Lung microvascular endothelial cell (primary cell): ENCODE data around the gene COL20A1. TPM values are rescaled to one million over a fixed set of nuclear protein-coding genes. Genes with fewer than 3 reads are reported as not detected.
"Not testable (repeated sequence)": the region's sequence is repeated elsewhere in the genome, so short reads cannot be mapped to it uniquely, and the experiment has no call there.

Experiments
- DNase-seq, 2 donors: peaks; one replicate each; pipeline versions ENCODE4 v3.0.0 to v3.0.0-alpha.2; 2010; ENCODE audit warnings: low read depth in 2 of 2
- total RNA-seq: library from RNA; depleted of rRNA; stranded (reverse); fragments of >200 nt; gene quantifications from 2 replicates; pipeline ENCODE4 v1.2.1, GENCODE V29; 2014

The COL20A1 gene
- under 0.01 and 0.20 TPM in 2 replicates for total RNA-seq

DNA sequence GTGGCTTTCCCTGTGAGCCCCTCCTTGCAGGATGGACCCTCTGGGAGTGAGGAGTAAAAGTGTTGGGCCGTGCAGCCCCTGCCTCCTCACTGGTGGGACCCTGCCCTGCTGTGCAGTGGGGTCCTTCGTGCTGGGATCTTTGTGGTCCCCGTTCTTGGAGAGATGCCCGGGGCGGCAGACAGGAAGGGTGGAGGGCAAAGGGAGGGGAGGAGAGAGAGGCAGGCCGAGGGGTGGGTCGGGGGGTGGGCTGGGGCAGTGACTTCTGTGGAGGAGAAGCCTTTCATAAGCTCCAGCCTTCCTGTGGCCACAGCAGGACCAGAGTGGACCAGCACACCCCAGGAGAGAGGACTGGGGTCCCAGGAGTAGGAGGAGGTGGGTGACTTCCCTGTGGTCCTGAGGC lies at the start of gene COL20A1:
TSS of gene COL20A1 (plus strand) at position 283 of the 400 bp plus-strand sequence. CDS start 1,922 bp downstream, outside the sequence.
- no peak for DNase-seq

DNA sequence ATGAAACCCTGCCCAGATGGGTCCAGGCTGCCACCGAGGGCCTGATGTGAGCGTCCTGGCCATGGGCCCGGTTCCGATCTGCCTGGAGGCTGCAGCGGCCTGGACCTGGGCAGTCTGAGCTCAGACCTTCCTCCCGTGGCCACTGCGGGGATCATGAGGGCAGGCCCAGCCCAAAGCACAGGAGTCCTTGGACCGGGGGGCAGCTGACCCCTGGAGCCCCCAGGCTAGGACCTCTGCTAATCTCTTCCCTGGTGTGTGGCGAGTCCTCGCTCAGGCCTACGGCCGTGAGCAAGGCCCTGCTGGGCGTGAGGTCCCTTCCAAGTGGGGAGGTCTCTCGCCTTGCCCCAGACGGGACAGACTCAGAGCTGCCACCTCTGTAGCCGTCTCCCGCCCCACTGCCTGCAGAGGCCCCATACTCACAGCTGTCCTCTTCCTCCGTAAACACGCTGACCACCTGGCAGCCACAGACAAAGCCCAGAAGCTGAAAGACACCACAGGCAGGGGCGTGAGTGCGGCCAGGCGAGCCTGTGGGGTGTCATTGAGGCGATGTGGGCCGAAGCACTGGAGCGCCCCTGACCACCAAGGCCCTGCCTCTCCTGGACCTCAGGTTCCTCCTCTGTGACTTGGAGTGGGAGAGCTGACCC lies 49.3 kb upstream of the COL20A1 start:
- no peak for DNase-seq

DNA sequence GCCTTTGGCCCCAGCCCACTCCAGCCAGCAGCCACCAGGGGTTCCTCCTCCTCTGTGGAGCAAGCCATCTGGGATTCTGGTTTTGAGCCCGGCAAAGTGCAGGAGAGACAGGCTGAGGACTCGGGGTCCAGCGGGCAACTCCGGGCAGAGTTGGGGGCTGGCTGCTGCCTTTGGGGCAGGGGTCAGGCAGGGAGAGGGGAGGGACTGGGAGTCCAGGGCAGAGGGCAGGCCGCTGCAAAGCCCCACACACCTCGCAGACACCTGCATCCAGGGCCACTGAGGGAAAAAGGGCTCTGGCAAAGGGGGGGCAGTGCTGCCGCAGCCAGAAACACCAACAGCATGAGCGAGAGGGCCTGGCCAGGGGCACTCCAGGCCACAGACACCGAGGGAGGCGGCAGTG lies 48.5 kb upstream of the COL20A1 start:
- DNase-seq: no peak

DNA sequence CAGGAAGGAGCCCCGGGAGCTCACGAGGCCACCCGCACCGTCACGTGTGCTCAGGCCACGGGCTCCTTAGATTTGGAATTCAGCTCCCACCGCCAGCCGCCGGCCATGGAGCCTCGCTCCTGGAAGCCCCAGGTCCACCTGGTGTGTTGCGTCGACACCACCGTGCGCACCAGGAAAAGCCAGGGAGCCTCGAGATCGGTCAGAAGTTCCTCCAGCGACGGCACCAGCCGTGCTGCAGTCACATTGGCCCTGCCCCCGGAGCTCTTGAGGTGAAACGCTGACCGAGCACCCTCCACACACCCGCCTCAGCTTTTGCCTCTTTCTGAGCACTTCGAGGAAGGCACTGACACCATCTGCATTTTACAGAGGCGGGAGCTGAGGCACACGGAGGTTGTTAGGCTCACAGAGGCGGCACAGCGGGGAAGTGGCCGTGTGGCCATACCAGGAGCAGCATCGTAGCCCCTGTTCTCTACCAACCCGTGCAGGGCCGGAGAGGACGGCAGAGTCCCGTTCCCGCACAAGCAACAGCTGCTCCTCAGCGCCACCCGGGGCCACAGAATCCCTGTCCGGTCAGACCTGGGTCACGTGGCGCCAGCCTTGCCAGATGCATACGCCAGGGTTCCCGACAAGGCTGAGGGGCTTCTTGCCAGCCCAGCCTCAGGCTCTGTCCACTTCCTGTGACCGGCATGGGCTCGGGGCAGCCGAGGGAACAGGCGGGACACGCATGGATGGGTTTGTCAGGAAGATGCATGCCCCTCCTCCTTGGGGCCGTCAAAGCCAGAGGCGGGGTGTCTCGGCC lies 46.3 kb upstream of the COL20A1 start:
- peak in 1 of 2 donors; percentile 5 for DNase-seq

DNA sequence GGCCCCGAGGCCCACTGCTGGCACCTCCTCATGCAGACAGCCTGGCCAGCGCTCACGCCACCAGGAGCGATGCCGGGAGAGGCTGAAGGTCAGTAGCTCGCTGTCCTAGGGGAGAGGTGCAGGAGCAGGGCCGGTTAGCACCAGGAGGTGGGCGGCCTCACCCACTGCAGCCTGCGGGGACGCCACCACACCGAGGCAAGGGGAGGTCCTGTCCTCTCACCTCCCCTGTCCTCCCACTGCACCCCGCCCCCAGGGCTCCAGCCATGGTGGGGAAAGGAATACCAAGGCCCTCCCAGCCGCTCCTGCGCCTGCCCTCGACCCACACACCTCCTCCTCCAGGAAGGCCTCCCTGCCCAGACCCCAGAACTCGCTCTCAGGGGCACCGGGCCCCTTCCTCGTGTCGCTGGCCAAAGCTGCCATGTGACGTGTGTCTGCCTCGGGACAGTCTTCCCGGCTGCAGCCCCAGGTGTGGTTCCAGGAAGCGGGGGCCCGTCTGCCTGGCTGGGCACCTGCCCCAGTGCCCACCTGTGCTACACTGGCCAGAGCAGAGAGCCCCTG lies 45.2 kb upstream of the COL20A1 start:
- no peak for DNase-seq

DNA sequence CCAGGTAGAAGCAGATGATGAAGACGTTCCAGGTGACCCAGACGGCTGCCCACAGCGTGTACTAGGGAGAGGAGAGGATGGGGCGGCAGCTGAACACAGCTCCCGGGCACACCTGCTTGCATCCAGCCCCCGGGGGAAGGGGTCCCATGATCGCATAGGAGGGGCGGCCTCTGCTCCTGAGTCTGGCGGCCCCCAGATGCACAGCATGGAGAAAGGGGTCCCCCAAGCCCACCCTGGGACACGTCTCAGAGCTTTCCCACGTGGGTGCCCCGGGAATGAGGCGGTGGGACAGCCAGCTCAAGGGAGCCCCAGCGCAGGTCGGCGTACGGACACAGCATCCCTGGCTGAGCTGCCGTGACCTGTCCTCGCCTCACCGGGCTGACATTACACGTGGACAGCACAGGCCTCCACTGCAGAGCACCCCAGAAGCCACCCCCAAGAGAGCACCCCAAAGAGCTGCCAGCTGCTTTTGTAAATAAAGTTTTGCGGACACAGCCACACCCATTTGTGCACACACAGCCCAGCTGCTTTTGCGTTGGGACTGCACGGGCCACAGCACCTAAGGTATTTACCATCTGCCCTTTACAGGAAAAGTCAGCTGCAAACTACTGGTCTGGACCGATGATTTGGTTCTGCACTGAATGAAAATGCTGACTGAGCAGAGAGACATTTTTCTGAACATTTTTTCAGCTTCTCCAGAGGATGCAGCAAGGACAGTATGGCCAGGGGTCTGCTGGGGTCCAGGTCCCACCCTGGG lies 44.0 kb upstream of the COL20A1 start:
- DNase-seq: no peak

DNA sequence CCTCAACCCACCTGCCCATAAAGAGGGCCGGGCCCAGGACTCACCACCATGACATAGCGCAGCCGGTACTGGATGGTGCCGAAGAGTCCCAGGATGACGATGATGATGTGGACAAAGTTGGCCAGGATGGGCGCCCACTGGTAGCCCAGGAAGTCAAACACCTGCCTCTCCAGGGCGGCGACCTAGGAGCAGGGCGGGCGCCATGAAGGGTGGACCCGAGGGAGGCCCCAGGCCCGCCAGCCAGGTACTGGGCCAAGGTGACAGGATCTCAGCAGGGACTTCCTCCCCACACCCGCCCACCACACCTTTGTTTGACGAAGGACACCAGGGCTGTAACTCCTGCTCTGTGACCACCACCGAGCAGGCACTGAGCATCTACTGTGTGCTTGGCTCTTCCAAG lies 43.1 kb upstream of the COL20A1 start:
- DNase-seq: no peak

DNA sequence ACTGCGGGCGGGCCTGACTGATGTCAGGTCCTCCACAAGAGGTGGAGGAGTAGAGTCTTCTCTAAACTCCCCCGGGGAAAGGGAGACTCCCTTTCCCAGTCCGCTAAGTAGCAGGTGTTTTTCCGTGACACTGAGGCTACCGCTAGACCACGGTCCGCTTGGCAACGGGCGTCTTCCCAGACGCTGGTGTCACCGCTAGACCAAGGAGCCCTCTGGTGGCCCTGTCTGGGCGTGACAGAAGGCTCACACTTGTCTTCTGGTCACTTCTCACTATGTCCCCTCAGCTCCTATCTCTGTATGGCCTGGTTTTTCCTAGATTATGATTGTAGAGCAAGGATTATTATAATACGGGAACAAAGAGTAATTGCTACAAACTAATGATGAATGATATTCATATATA lies 41.6 kb upstream of the COL20A1 start:
- not testable (repeated sequence) for DNase-seq

DNA sequence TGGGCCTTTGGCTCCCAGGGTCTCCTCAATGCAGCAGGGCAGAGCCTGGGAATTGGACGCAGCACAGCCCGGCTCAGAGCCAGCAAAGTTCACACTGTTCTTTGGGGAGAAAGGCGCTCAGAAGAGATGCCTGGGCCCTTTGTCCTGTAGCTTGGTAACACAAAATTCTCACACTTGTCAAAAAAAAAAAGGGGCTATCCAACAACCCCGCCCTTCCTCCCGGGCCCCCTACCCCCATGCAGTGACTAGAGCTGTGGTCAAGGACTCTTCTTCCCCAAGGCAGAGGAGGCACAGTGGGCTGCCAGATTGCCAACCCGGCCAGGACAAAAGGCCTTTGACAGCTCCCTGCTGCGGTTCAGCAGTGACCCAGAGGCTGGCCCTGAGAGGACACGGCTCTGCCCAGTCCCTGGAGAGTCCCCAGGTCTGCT lies 40.7 kb upstream of the COL20A1 start:
- DNase-seq: no peak

DNA sequence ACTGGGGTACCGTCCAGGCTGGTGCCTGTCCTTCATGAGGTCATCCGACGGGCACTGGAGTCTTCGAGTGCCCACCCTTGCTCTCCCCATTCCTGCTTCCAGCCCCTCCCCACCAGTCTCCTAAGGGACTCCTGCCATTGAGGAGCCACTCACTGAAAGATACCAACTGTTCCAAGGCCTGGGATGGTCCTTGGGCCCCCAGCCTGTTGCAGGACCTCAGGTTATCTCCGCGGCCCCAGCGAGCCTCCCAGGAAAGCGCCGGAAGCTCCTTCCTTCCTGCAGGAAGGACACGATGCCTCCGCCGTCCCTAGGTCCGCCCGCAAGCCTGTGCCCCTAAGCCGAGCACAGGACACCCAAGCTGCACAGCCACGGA lies 39.9 kb upstream of the COL20A1 start:
- DNase-seq: no peak

DNA sequence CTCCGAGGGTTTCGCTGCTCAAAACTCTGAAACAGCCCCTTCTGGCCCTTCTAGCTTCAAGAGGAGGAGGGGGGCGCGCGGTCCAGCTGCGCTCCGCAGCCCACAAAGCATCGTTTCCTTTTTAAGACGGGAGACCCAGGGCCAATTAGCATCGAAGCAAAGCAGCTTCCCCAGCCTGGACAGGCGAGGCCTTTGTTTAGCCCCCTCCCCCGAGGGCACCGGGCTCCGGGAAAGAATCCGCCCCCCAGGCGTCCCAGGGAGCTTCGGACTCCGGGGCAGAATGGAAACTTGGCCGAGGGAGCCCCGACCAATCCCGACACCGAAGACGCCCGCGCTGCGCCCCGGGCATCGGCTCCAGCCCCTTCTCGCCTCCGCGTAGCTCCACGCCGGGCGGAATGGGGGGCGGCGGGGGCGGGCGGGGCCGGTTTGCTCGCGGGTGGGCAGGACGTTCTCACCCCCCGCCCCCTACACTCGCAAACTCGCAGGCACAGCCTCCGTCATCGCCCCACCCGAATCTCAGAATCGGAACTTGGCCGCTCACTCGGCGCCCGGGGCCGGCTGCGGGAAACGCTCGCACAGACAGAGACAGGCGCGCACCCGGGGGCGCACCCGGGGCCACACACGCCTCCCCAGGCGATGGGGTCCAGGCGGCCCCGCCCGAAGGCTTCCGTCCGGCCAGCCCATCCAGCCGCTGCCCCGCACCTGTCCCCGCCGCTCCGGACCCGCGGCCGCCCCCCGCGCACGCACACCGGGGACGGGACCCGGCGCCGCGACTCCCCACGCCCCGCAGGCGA lies 39.4 kb upstream of the COL20A1 start:
- DNase-seq: no peak

DNA sequence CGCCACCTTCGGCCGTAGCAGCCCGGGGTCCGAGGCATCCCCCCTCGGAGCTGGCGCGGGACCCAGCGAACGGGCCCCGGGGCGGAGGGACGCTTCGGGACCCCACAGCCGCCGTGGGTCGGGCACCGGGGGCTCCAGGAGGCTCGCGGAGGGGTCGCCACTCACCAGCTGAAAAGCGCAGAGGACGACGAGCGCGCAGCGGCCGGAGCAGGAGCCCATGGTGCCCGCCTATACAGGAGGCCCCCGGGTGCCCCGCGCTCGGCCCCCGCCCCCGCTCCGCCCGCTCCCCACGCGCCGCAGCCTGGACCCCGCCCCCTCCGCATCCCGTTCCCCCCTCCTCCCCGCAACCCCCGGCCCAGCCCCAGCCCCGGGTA lies 38.8 kb upstream of the COL20A1 start, which contains the start of gene NKAIN4:
TSS of gene NKAIN4 (minus strand) at position 232 of the 374 bp plus-strand sequence. CDS start at position 219, 13 bp downstream.
- no peak for DNase-seq

DNA sequence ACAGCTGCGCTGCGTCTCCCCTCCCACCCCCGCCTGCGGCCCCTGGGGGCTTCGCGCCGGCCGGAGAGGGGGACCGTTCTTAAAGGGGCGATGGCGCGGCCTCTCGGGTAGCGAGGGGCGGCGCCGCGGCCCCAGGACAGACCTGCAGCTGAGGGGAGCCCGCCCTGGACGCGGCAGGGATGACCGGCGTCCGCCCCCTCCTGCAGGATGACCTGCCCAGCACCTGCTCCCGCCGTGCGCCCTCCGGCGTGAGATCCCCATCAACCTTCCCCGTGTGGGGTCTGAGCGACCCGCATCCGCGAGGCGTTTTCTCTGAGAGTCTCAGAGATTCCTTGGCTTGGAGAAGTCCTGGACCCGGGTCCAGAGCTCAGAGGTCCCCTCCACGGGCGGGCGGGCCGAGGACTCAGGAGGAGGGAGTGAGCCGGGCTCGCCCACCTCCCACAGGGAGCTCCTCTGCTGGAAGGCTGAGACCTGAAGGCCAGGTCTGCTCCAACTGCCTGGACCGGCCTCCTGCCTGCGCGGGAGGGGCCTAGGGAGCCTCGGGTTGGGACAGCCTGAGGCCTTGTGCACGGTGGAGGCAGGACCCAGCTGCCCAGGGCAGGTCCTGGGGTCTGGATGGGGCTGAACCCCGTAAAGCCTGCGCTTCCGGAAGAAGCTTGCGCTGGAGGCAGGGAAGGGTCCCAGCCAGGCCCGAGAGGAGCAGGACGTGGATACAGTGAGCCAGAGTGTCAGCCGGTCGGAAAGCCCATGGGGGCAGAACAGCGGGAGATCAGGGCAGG lies 38.2 kb upstream of the COL20A1 start:
- no peak for DNase-seq

DNA sequence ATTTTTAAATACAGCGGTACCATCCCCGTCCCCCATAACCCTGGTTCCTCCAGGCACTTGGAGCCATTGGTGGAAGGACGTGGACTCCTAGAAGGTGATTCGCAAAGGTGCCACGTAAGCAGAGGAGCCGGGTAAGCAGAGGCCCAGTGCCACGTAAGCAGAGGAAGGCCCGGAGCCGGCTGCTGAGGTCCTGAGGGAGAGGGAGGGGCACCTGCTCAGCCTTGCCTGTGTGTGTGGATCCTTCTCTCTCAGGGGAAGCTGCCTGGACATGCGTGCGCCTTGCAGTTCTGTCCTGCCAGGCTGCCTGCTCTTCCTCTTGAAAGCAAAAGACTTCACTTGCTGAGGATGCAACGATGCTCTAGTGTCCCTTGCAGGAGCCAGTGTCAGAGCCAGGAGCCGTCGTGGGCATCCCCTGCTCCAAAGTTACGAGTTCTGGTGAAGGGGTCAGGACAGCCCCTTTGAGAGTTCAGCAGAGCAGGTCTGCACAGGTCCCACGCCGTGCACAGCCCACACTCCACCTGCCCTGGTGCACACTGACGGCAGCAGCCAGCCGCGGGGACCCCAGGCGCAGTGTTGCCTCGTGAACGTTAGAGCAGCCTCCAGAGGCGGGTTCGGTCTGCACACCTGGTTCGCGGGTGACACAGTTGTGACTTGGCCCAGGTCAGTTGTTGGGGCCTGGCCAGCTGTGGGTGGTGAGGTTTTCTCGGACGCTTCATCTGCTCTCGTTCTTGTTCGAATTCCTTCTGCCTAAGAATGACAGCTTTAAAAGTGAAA lies 36.9 kb upstream of the COL20A1 start:
- DNase-seq: no peak

DNA sequence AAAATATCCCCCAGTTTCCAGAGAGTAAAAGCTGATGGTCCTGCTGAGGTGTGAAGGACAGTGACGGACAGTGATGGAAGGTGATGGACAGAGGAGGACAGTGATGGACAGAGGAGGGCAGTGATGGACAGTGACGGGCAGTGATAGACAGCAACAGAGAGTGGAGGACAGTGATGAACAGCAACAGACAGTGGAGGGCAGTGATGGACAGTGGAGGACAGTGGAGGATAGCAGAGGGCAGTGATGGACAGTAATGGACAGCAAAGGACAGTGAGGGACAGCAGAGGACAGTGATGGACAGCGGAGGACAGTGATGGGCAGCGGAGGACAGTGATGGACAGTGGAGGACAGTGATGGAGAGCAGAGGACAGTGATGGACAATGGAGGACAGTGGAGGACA lies 36.0 kb upstream of the COL20A1 start:
- no peak for DNase-seq

DNA sequence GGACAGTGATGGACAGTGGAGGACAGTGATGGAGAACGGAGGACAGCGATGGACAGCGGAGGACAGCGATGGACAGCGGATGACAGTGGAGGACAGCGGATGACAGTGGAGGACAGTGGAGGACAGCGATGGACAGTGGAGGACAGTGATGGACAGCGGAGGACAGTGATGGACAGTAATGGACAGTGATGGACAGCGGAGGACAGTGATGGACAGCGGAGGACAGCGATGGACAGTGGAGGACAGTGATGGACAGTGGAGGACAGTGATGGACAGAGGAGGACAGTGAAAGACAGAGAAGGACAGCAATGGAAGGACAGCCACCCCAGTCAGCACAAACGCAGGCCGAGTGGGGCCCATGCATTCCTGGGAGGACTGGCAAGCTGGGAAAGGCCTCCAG lies 35.4 kb upstream of the COL20A1 start:
- DNase-seq: no peak

DNA sequence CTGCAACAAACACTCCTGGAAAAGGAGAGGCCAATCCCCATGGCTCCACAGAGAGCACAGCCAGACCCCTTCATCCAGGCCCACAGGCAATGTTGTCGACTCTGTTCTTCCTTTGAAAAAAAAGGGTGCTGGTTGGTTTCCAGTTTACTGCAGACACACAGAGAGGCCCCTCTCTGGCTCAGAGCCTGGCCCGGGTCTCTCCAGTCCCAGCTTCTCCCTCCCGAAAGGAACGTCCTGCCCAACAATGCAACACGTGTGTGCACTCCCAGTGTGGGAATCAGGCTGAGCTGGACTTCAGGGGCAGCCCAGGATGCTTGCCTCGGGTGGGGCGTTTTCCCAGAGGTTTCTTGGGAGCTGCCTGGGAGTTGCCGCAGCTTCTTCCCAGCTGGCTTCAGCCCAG lies 34.2 kb upstream of the COL20A1 start:
- no peak for DNase-seq

DNA sequence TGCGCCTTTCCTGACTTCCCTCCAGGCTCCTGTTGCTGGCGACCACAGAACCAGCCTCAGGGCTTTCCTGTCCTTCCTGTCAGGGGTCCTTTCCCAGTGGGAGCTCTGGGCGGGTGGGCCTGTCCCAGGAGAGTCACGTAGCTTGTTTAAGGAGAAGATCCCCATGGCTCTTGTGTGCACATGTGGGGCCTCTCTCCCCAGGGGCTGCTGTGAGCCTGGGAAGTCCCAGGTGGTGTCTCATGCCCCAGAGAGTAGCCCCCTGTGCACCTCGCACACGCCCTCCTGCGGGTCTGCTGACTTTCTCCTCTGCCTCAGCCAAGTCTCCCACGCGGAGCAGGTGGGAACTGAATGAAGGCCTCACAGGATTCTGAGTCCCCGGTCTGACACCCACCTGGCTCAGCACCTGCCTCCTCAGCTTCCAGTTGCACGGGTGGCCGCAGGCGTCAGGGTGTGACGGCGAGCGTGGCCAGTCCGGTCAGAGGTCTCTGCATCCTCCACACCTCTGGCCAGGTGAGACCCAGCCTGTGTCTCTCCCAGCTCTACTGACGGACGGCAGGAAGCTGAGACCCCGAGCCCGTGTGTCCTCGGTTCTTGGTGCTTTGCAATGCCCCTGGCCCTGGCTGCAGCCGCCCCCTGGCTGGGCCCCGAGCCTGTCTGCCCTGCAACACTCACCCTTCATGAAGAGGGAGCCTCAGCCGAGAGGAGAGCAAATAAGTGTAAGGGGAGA lies 33.1 kb upstream of the COL20A1 start:
- no peak for DNase-seq

DNA sequence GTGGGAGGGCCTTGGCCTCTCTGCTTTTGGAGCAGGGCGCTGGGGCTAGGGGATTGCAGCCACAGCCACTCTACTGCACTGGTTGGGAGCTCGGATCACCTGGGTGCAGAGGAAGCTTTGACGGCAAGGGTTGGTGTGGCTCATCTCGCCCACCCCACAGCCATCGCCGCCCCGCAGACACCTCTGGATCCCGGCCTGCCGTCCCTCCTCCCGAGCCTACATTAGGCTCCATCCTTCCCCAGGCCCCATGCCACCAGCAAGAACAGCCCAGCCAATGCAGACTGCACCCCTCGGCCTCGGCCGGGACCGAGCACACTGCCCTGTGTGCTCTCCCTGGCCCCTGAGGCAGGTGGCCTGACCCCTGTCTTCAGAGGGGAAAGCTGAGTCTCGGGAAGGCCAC lies 32.5 kb upstream of the COL20A1 start:
- DNase-seq: no peak
